HG02852 (cell line): ENCODE measurements around the gene PDCD1LG2.
A peak's percentile ranks its signal among the peaks of the same experiment; 100 is the strongest.
"Not testable (repeated sequence)": the region's sequence is repeated elsewhere in the genome, so short reads cannot be mapped to it uniquely, and the experiment has no call there.

Source experiments
- ATAC-seq: cut with Tn5 transposase; IDR thresholded peaks from one replicate; pipeline ENCODE4 v1.9.1; 2021; ENCODE audit warnings: mild to moderate bottlenecking, moderate library complexity; ENCODE audit not compliant: unreplicated experiment

PDCD1LG2 gene

GRCh38 chr9:5510360-5510931 is at the start of gene PDCD1LG2:
TSS of gene PDCD1LG2 (plus strand) at chr9:5510531. CDS start at chr9:5522547, 12,016 bp downstream.
- peak; percentile 75 for ATAC-seq

GRCh38 chr9:5464831-5465330 is 45.5 kb upstream of the PDCD1LG2 start:
- not testable (repeated sequence) for ATAC-seq

- no peak for ATAC-seq
Observed at GRCh38 chr9:5466005-5466404, 44.3 kb upstream of the PDCD1LG2 start.

- ATAC-seq, result no peak
Observed at GRCh38 chr9:5466766-5467165, 43.6 kb upstream of the PDCD1LG2 start.

GRCh38 chr9:5468850-5469249 is 41.5 kb upstream of the PDCD1LG2 start:
- no peak for ATAC-seq

- ATAC-seq, result no peak
Observed at GRCh38 chr9:5470122-5470521, 40.2 kb upstream of the PDCD1LG2 start.

GRCh38 chr9:5470816-5471215 is 39.5 kb upstream of the PDCD1LG2 start:
- no peak for ATAC-seq

- not testable (repeated sequence) for ATAC-seq
Observed at GRCh38 chr9:5475611-5476010, 34.7 kb upstream of the PDCD1LG2 start.

GRCh38 chr9:5478206-5478605 is 32.1 kb upstream of the PDCD1LG2 start:
- ATAC-seq, result no peak

- ATAC-seq, result no peak
Observed at GRCh38 chr9:5479994-5480694, 30.2 kb upstream of the PDCD1LG2 start.

GRCh38 chr9:5480919-5481318 is 29.4 kb upstream of the PDCD1LG2 start:
- no peak for ATAC-seq

- ATAC-seq, result no peak
Observed at GRCh38 chr9:5481322-5482040, 28.9 kb upstream of the PDCD1LG2 start.

- no peak for ATAC-seq
Observed at GRCh38 chr9:5482194-5482593, 28.1 kb upstream of the PDCD1LG2 start.

GRCh38 chr9:5483306-5483705 is 27.0 kb upstream of the PDCD1LG2 start:
- ATAC-seq, result no peak

GRCh38 chr9:5485378-5486085 is 24.8 kb upstream of the PDCD1LG2 start:
- no peak for ATAC-seq

GRCh38 chr9:5486988-5487387 is 23.3 kb upstream of the PDCD1LG2 start:
- ATAC-seq, result no peak

- no peak for ATAC-seq
Observed at GRCh38 chr9:5488221-5489008, 21.9 kb upstream of the PDCD1LG2 start.

GRCh38 chr9:5489630-5490490 is 20.5 kb upstream of the PDCD1LG2 start:
- ATAC-seq, result no peak

GRCh38 chr9:5492965-5493678 is 17.2 kb upstream of the PDCD1LG2 start:
- ATAC-seq, result no peak
